PC-9 (cell line): ENCODE data around the gene COL24A1. TPM values are rescaled to one million over a fixed set of nuclear protein-coding genes. Genes with fewer than 3 reads are reported as not detected.
A peak's percentile ranks its signal among the peaks of the same experiment; 100 is the strongest.

Source experiments
- BruUV-seq: library from RNA; stranded (reverse); fragments of 400-500 nt; replicated peaks from 2 replicates; lab custom pipeline; 2021; lab: Mats Ljungman, UMichigan
- CTCF ChIA-PET: fragments of 300-600 bp; sonication (Branson Sonifier 250); formaldehyde crosslinking; loops from one replicate; lab custom pipeline; 2022; ENCODE audit warnings: antibody characterized with exemption; lab: Charles Lee
- POLR2A ChIA-PET: fragments of 300-600 bp; sonication (Branson Sonifier 250); formaldehyde crosslinking; loops from one replicate; lab custom pipeline; 2022; ENCODE audit warnings: antibody characterized with exemption; ENCODE audit not compliant: unreplicated experiment; lab: Charles Lee
- DNase-seq, 2 experiments: peaks; one replicate each; pipeline versions ENCODE4 v3.0.0 to v3.0.0-alpha.2; 2015 to 2022; ENCODE audit warnings: mixed read lengths in 1 of 2
- H2AFZ ChIP-seq: fragments of 200-600 bp; sonication (generic); 2 replicates; pipeline ENCODE4 v1.8.1; 2017; ENCODE audit warnings: antibody characterized with exemption
- H3F3A ChIP-seq: fragments of 200-600 bp; sonication (generic); 2 replicates; pipeline ENCODE4 v1.8.1; 2017; ENCODE audit warnings: antibody characterized with exemption, mild to moderate bottlenecking, low read depth; ENCODE audit not compliant: insufficient read depth
- H3K27ac ChIP-seq: fragments of 200-600 bp; sonication (generic); 2 replicates; pipeline ENCODE4 v1.6.1; 2016; ENCODE audit warnings: mixed run types
- H3K27me3 ChIP-seq: fragments of 200-600 bp; sonication (generic); 2 replicates; pipeline ENCODE4 v1.6.1; 2016; ENCODE audit warnings: low read depth, mixed run types; ENCODE audit not compliant: insufficient read depth
- H3K36me3 ChIP-seq: fragments of 200-600 bp; sonication (generic); 2 replicates; pipeline ENCODE4 v1.6.1; 2016; ENCODE audit warnings: low read depth, mixed run types
- H3K4me1 ChIP-seq: fragments of 200-600 bp; sonication (generic); replicated peaks from 2 replicates; pipeline ENCODE4 v1.6.1; 2016; ENCODE audit warnings: mixed run types; ENCODE audit not compliant: insufficient read depth
- H3K4me2 ChIP-seq: fragments of 200-600 bp; sonication (generic); 2 replicates; pipeline ENCODE4 v1.6.1; 2017; ENCODE audit warnings: mixed run types
- H3K4me3 ChIP-seq: fragments of 200-600 bp; sonication (generic); 2 replicates; pipeline ENCODE4 v1.6.1; 2016; ENCODE audit warnings: mixed run types
- H3K79me2 ChIP-seq: fragments of 200-600 bp; sonication (generic); 2 replicates; pipeline ENCODE4 v1.6.1; 2017; ENCODE audit warnings: low read depth, mixed run types
- H3K9me2 ChIP-seq: fragments of 200-600 bp; sonication (generic); 2 replicates; pipeline ENCODE4 v1.8.1; 2017; ENCODE audit warnings: mild to moderate bottlenecking; ENCODE audit not compliant: insufficient read depth
- H3K9me3 ChIP-seq: fragments of 200-600 bp; sonication (generic); 2 replicates; pipeline ENCODE4 v1.8.1; 2016; ENCODE audit warnings: low read depth; ENCODE audit not compliant: insufficient read depth
- H4K20me1 ChIP-seq: fragments of 200-600 bp; sonication (generic); 2 replicates; pipeline ENCODE4 v1.8.1; 2017; ENCODE audit not compliant: insufficient read depth
- EZH2 ChIP-seq: fragments of 200-600 bp; sonication (generic); IDR thresholded peaks from 2 replicates; pipeline ENCODE4 v1.8.0; 2017; ENCODE audit warnings: antibody characterized with exemption, low read depth
- intact Hi-C: fragments of 100-400 bp; cut with micrococcal nuclease; formaldehyde crosslinking; loops from one replicate; pipeline ENCODE4 v1.10.0; 2022; ENCODE audit not compliant: unreplicated experiment
- total RNA-seq: library from RNA; stranded (reverse); gene quantifications from 2 replicates; pipeline ENCODE4 v1.2.3, GENCODE V29; 2021
- TF ChIP-seq, protein P1 (sequence below): fragments of 200-600 bp; sonication (generic); conservative IDR thresholded peaks from 2 replicates; pipeline ENCODE4 v1.6.1; 2017; ENCODE audit warnings: mixed run types, antibody characterized with exemption, mild to moderate bottlenecking, moderate library complexity

COL24A1 gene
- total RNA-seq, 1 experiment from 2014 or later: 0.15 TPM

- Histone ChIP-seq H4K20me1 (no peaks in the 10 kb centered on the region), H3K27ac (no peak overlapping the region), H3K9me3 (0 out of 2 replicates have a peak, but pooled peaks cover 4% of the 10 kb centered on the region), H2AFZ (no peak overlapping the region), H3K79me2 (no peaks in the 10 kb centered on the region), H3K4me1 (no peaks in the 10 kb centered on the region), H3F3A (no peaks in the 10 kb centered on the region), H3K4me2 (no peak overlapping the region), H3K27me3 (no peaks in the 10 kb centered on the region), H3K36me3 (no peaks in the 10 kb centered on the region), H3K4me3 (no peak overlapping the region), H3K9me2 (no peaks in the 10 kb centered on the region)
- TF ChIP-seq EZH2: no peak
- TF ChIP-seq, protein P1, sequence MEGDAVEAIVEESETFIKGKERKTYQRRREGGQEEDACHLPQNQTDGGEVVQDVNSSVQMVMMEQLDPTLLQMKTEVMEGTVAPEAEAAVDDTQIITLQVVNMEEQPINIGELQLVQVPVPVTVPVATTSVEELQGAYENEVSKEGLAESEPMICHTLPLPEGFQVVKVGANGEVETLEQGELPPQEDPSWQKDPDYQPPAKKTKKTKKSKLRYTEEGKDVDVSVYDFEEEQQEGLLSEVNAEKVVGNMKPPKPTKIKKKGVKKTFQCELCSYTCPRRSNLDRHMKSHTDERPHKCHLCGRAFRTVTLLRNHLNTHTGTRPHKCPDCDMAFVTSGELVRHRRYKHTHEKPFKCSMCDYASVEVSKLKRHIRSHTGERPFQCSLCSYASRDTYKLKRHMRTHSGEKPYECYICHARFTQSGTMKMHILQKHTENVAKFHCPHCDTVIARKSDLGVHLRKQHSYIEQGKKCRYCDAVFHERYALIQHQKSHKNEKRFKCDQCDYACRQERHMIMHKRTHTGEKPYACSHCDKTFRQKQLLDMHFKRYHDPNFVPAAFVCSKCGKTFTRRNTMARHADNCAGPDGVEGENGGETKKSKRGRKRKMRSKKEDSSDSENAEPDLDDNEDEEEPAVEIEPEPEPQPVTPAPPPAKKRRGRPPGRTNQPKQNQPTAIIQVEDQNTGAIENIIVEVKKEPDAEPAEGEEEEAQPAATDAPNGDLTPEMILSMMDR: no peak
- intact Hi-C loops: no loop called here
- no TSS peak for BruUV-seq
- POLR2A ChIA-PET: no interaction called here
- CTCF ChIA-PET: interaction anchor here (0.5 kb wide), 1 partner anchor 974 kb away, joined by 5 read pairs; no protein-coding TSS in a partner anchor
- DNase-seq: no peak
Observed at GRCh38 chr1:86000601-86001000, 156.0 kb downstream of the COL24A1 start.

DNA sequence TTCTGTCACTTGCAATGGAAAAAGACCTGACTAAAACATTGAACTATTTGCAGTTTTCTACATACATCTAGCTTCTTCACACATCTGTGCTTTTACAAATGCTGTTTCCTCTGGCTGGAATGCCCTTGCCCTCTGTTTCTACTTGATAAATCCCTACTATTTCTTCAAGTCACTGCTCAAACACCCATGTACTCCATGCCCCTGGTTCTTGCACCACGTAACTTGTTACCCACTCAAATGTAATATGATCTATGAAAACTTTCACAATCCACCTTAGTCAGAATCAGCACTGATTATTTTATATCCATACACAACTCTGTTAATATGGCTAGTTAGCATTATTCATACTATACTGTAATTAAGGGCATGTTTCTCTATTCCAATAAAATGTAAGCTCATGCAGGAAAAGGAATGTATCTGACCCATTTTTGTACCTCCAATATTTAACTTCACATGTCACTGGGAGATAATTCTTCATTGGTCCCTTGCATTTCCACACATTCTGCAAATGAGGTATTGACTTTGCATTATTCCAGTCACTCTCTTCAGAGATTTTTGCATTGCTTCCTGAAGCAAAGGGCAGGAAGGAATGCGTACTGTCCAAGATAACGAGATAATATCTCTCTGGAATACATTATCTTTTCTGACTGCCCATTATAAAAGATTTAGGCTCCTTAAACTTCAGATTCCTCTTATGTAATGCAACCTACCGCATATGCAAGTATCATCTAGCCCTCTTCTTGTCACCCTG, 158.3 kb downstream of the COL24A1 start:
- no peak overlapping the region for H3K27ac ChIP-seq
- CTCF ChIA-PET: interaction anchor here (0.5 kb wide), 1 partner anchor 319 kb away, joined by 21 read pairs; no protein-coding TSS in a partner anchor
- H3K4me1 ChIP-seq: no peaks in the 10 kb centered on the region

DNA sequence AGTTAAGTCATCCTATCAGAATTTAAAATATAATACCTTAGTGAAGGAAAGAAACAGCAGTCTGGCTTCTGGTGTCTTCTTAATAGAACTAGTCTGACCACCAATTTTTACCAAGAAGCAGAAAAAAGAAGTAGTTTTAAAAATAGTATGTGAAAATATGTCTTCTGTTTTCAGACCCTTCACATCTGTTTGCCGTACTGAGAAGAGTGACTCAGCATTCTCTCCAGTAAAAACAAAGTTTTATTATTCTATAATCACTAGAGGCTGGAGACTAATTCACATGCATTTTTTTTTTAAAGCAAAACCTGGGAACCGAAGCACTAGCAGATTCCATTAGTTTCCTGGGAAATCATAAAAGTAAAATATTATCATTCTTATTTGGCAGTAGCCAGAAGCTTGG, 163.8 kb downstream of the COL24A1 start:
- Histone ChIP-seq H3K4me1 (no peaks in the 10 kb centered on the region), H3K27me3 (no peaks in the 10 kb centered on the region), H3K36me3 (no peaks in the 10 kb centered on the region), H3K9me3 (0 out of 2 replicates have a peak, but pooled peaks cover 4% of the 10 kb centered on the region), H3K9me2 (no peaks in the 10 kb centered on the region), H2AFZ (no peak overlapping the region), H3K79me2 (no peaks in the 10 kb centered on the region), H3K4me3 (no peak overlapping the region), H3F3A (no peaks in the 10 kb centered on the region), H4K20me1 (no peaks in the 10 kb centered on the region), H3K27ac (no peak overlapping the region), H3K4me2 (no peak overlapping the region)
- POLR2A ChIA-PET: no interaction called here
- DNase-seq: no peak
- TF ChIP-seq EZH2: no peak
- TF ChIP-seq, protein P1: no peak
- CTCF ChIA-PET: no interaction called here
- BruUV-seq: no TSS peak
- intact Hi-C loops: no loop called here

More for the DNA sequence above, 158.3 kb downstream of the COL24A1 start:
- Histone ChIP-seq H3K4me2 (no peak overlapping the region), H3F3A (no peaks in the 10 kb centered on the region), H4K20me1 (no peaks in the 10 kb centered on the region), H3K27me3 (no peaks in the 10 kb centered on the region), H3K4me3 (no peak overlapping the region), H2AFZ (0 out of 2 replicates have a peak overlapping the region, but pooled peaks have one; percentile 36), H3K9me2 (no peaks in the 10 kb centered on the region), H3K36me3 (no peaks in the 10 kb centered on the region), H3K79me2 (no peaks in the 10 kb centered on the region), H3K9me3 (no peaks in the 10 kb centered on the region)
- BruUV-seq: no TSS peak
- intact Hi-C loops: no loop called here
- POLR2A ChIA-PET: interaction anchor here (0.6 kb wide), 1 partner anchor 25 kb away, joined by 4 read pairs; no protein-coding TSS in a partner anchor
- TF ChIP-seq, protein P1: no peak
- no peak for TF ChIP-seq EZH2
- no peak for DNase-seq
